HG03354 (cell line): ENCODE data around the gene IGFN1.

Source experiments
- ATAC-seq: cut with Tn5 transposase; IDR thresholded peaks from one replicate; pipeline ENCODE4 v1.9.1; 2021; ENCODE audit warnings: mild to moderate bottlenecking; ENCODE audit not compliant: unreplicated experiment, poor library complexity, severe bottlenecking

Gene IGFN1

DNA sequence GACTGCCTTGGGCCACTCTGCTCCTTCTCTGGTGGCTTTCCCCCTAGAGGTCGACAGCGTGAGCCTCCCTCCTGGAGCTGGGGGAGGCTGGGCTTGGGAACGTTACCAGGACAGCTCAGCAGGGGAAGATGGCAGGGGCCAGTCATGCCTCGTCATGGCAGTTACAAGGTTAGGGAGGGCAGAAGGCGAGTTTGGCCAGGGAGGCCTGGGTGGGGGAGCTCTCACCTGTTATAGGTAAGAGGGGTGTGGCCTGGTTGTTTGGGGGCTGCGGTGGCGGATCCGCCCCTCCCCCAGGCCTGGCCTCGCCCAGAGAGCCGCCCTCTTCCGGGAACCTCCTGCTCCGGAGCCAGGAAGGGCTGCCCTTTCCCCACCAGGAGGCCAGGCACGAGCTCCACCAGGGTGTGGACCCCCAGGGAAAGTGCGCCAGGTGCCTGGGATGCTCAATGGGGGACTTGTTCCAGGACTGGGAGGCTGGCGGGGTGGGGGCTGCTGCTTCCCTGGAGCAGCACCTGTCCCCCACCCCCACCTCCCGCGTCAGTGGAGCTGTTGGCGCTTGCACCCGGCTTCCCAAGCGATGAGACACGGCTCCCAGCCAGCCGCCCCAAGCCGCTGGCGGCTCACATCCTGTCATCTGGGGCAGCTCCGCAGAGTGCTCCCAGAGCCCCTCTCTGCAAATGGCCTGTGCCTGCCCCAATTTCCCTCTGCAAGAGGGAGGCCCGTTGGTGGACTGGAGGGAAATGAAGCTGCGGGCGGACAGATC is 69.0 kb downstream of the IGFN1 start:
- no peak for ATAC-seq

DNA sequence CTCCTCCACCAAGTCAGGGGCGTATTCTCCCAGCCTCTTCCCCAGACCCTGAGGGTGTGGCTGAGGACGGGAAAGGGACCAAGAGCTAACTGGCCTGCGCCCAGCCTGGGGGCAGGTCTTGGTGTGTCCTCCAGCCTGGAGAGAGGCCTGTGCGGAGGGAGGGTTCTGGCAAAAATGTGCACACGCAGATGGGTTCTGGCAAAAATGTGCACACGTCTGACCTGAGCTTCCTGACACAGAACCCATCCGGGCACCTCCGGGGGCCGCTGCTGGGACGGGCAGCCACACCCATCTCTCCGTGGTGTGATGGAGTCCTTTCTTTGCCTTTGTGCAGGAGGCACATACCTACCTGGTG is 69.6 kb downstream of the IGFN1 start:
- no peak for ATAC-seq

DNA sequence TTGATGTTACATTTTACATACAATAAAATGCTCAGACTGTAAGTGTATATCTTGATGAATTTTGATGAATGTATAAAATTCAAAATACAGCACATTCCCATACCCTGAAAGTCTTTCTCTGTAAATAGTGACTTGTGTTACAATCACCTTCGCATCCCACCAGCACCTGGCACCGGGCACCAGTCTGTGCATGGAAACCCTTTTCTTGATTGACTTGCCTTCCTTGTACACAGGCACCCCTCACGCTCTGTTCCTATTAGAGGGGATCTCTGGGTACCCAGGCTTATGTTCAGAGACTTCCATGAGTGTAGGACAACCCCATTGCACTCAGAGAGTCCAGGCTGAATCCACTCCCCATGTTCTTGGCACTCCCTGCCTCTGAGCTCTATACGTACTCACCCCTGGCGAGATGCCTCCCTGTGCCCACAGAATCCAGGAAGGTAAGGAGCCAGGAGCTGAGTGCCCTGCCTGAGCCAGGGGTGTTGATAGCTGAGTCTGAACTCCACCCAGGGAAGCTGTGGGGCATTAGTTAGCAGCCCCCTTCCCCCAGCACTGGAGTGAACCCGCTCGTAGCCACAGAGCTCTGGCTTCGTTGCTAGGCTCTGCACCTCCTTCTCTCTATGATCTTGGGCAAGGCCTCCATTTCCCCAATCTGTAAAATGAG is 70.2 kb downstream of the IGFN1 start:
- ATAC-seq = no peak

DNA sequence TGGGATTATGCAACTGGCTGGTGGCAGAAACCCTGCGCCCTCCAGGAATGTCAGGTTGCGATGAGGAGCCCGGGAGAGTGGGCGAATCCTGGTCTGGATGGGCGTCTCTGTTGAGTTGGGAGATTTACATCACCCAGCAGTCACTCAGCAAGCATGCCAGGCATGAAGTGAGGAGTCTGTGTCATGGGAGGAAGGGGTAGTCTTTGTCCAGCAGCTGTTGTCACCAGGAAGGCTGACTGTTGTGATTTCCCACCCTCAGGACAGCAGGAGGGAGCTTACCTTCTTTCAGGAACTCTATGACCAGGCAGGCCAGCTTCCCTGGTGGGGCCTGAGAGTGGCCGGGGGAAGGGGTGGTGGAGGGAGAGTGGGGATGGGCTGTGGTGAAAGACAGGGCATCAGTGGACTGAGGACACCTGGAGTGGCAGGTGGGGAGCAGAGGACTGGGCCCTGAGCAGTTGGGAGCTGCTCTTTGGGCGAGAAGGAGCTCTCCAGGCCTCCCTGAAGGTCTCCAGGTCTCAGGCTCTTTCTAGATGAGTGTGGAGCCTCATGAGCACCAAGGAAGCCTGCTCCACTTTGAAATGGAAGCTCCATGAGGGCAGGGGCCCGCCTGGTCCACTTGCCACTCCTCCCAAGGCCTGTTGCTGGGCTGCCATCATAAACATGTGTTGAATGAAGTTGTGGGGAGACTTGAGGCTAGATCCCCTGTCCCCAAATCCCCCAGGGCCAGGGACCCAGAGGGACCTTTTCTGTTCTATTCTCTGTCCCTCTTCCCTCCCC is 71.3 kb downstream of the IGFN1 start:
- no peak for ATAC-seq

DNA sequence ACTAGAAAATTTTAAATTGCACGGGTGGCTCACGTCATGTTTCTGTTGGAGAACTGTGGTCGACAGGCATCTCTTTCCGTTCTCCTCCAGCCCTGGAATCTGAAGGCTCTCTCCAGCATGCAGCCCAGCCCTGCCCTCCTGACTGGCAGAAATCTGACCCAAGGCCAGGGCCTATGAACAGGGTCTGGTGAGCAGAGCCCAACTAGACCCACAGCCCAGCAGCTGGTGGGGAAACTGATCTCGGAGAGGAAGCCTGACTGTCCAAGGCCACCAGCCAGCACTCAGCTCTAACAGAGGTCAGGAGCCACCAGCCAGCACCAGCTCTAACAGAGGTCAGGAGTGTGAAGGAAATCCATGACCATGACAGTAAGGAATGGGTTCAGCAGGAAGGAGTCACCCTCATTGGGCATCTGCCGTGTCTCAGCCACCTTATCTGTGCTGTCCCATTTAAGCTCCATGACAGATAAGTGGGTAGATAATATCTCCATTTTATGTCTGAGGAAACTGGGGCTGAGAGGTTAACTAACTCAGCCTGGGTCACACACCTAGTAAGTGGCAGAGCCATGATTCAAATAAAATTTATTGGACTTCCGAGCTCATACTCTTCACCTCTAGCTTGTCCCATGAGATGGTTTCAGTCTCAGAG is 72.5 kb downstream of the IGFN1 start:
- ATAC-seq = no peak

DNA sequence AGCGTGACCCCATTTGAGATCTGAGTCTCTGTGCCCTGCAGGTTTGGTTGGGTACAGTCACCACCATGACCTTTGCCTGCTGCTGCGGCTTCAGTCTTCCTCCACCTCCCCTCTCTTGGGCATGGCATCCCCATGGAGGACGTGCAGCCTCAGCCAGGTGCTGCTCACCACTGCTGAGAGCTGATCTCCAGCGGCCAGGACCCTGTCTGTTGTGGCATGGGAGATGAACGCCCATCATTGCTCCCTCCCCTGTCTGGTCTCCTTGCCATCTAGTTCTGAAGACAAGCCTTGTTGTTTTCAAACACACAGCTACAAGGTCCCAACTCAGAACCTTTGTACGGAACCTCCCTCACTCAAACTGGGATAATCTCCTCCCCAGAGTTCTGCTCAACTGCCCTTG is 73.4 kb downstream of the IGFN1 start:
- ATAC-seq = no peak

DNA sequence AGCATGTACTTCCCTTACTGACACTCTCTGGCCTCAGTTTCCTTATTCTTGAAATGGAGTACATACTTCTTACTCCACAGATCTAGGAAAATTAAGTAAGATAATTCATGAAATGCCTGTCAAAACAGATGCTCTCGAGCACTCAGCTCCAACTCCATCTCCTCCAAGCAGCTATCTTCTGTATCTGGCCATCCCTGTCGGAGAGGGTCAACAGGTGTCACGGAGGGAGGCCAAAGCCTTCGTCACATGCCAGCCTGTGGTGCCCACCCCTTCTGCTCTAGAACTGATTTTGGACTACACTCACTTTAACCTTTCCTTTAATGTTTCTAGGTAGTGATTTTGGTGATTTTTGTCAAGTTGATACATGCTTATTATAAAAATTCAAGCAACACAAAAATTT is 73.9 kb downstream of the IGFN1 start:
- ATAC-seq = no peak

DNA sequence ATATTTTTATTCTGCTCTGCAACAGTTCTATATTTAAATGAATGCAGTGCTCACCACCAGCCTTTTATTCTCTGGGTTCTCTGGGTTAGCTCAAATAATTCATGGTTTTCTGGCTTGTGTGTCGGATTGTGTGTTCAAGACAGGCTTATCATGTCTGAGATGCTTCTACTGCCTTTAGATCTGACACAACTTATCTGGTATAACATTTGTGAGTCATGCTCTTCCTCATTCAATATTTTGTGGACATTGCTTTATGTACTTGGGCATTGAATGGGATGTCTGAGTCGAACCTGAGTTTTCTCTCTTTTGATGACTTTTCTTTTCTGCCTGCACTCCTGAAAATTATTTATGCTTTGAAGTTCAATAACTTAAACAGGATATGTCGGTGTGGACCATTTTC is 75.1 kb downstream of the IGFN1 start:
- ATAC-seq = no peak

DNA sequence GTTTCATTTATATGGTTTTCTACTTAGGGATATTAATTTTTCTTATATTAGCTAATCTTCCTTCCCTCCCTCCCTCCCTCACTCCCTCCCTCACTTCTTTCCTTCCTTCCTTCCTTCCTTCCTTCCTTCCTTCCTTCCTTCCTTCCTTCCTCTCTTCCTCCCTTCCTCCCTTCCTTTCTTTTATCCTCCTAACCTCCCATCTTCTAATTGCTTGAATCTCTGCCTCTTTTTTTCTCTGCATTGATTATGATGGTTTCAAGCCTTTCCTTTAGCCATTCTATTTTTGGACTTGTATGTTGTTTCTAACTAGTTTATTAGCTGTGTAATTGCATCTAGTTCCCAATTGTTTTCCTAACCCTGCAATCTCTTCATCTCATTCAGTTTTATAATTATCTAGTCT is 75.7 kb downstream of the IGFN1 start:
- no peak for ATAC-seq

DNA sequence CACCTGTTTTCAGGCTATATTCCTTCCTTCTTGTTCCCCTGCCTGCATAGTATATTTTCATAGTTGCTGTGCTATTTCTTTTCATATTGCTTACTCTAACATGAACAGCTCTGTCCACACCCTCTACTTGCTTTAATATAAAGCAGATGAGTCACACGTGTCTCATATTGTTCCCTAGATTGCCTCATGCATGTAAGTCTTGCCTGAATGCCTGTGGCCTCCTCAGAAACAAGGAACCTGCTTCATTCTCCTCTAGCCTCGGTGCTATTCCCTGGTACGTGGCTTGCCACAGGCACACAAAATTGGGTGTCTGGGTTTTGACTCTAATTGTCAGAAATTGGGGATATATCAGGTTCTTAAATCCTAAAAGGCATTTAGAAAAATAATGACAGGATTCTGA is 76.2 kb downstream of the IGFN1 start:
- ATAC-seq = no peak

DNA sequence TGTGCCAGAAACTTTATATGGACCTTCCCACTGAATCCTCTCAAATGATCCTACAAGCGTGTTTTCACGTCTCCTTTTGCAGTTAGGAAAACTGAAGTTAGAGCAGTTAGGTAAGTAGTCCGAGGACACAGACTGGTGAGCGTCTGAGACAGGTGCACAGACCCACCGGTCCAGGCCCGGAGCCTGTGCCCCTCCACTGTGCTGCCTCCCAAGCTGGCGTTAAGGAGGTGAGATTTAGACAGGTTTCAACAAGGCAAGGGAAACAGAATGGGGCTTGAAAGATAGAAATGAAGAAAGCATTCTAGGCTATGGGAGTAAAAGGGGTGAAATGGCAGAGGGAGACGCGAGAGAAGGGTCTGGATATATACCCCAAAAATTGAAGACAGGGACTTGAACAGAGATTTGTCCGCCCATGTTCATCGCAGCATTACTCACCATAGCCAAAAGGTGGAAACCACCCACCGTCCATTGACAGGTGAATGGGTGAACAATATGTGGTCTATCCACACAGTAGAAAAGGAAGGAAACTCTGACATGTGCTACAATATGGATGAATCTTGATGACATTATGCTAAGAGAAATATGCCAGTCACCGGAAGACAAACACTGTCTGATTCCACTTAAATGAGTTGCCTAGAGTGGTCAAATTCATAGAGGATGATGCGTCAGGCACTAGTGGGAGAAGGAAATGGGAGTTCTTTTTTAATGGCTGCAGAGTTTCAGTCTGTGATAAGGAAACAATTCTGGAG is 77.0 kb downstream of the IGFN1 start:
- ATAC-seq = no peak

DNA sequence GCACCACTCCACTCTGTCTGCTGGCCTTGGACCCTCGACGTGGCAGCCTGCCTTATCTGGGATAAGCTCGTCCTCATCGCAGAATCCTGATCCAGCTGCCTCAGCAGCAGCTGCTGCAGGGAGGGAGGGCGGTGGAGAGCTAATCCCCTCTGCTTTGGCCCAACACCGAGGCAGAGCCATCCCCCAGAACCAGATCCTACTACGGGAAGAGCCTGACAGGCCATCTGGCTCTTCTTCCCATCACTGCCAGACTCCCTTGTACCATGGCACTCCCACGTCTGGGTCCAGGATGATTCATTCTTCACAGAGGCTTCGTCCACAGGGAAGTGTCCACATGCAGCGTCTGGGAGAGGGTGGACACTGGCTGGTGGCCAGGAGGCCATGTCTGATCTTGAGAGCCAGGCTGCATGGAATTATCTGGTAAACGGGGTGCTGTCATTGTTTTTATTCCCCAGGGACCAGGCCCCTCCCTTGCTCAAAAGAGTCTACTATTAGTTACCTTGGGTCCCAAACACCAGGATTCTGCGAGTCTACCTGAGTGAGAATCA is 78.1 kb downstream of the IGFN1 start:
- ATAC-seq = no peak

DNA sequence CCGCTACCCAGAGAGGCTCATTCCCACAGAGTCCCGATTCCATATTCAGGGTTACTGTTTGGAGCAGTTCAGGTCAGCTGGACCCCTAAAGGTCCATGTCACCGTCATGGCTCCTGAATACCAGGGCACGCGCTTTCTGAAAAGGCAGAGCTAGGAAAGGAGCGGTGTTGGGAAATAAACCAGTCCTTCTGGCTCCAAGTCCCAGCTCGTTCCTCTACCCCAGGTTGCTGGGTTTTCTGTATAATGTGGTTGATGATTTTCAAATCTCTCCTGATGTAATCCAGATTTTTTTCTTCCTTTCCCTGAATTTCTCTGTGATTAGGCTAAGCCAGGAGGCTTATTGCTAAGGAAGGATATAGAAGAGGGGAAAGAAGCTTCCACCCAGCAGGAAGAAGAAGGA is 78.7 kb downstream of the IGFN1 start:
- ATAC-seq = no peak

DNA sequence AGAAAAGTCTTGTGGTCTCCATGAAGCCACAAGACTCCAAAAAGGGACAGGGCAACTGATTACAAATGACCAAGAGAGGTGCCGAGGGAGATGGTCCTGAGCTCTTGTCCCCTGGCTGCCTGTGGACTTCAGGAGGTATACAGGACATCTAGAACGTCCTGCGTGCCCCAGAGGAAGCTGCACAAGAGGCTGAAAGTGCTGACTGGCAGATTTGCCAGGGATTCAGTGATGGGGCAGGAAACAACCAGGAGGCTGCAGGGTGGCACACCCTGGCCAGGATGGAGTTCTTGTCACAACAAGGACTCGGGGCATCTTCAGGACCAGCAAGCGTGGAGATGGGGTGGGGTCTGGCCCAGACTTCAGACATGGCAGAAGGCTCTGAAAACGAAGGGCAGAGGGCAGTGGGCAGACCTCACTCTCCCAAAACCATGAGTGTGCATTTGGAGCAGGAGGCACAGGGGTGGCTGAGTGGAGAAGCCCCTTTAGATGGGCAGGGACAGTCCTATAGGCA is 79.3 kb downstream of the IGFN1 start:
- ATAC-seq = no peak

DNA sequence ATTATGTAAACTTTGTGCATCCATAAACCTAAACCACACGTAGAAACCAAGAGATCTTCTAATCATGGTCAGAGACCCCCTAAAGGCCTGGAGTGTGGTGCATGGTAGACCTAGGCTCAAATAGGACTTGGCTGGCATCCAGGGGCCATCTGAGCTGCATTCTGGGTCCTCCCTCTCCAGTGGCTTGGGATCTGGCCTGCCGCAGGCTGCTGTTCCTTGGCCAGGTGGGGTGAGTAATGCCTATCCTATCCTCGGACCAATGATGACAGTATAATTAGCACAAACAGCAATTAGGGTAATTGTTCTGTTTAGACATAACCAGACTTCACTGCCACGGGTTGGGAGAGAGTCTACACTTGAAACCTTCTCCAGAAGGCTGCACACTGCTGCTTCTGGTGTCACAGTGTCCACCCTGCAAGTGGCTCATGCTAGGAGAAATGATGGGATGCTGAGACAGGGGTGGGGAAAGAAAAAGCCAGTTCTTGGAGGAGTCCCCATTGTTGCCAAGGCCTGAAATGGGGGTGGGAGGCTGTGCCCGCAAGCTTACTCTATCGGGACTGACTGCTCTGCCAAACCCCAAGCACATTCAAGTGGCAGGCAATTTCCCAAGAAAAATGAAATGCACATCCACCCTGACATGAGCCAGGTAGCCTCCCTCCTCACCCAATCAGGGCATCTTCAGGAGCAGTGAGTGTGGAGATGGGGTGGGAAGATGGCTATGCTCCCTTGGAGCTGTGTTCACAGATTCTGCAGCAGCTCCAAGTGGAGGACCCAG is 80.2 kb downstream of the IGFN1 start:
- ATAC-seq = no peak

DNA sequence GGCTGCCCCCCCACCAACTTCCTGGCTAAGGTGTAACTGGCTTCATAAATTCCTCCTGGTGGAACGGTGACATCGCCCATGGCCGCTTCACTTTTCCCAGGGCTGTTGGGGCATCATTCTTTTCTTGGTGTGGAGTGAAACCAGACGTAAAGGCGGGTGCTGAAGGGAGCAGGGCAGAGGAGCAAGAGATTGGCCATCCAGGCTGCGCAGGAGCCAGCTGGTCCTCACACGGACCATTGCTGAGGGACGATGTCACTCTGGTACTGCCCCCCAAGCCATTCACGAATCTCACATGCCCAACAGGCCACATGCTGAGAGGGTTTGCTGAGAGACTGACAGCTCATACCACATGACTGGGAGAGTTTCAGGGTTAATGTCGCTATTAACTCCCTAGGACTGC is 82.2 kb downstream of the IGFN1 start:
- no peak for ATAC-seq

DNA sequence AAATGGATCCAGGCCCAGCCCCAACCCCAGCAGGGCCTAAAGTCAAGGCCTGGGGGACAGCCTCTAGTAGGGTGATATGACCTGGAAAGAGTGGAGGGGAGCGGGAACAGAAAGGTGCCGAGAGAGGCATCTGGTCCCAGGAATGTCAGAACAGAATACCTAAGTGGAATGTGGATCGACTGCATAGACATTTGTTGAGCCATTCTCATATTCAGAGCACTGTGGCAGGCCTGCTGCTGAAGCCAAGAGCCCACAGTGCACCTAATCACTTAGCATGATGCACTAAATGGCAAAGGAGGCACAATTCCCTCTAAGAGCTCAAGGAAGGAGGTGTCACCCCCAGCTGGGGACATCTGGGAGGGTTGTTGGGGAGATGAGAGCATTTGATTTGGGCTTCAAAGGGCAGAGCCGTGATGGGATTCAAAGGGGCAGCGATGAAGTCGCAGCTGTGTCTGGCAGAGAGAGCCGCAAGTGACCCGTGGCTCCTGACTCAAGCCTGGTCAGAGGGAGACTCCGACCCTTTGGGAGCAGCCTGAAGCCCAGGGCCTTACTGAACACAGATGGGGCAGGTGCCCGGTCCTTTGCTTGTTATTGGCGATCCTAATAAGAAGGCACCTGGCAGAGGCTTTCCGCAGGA is 84.1 kb downstream of the IGFN1 start:
- ATAC-seq = no peak

DNA sequence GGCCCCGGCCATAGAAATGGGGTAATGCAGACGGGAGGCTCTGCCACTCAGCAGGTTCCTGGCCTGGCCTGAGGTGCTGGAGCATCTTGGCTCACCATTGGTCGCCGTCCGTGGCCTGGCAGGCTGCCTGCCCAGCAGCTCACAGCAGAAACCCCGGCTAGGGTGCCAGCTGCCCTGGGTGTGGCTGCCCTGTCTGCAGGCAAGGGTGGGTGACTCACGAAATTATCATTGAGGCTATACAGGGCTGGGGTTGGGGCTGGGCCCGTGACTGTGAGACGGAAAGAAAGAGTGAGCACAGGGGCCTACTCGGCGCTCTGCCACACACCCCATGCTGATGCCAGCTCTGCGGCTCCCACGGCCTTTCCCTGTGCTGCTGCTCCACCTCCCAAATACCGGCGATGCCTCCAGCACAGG is 84.6 kb downstream of the IGFN1 start:
- ATAC-seq = no peak
